T-helper 9 cell (primary cell): ENCODE results near the gene HS1BP3.

Experiments used
- DNase-seq: peaks from one replicate; pipeline ENCODE4 v3.0.0-alpha.2; 2020
- total RNA-seq, 2 donors: gene quantifications; one replicate each; lab custom pipeline; 2026; lab: John Stamatoyannopoulos, UW

Gene HS1BP3, protein sequence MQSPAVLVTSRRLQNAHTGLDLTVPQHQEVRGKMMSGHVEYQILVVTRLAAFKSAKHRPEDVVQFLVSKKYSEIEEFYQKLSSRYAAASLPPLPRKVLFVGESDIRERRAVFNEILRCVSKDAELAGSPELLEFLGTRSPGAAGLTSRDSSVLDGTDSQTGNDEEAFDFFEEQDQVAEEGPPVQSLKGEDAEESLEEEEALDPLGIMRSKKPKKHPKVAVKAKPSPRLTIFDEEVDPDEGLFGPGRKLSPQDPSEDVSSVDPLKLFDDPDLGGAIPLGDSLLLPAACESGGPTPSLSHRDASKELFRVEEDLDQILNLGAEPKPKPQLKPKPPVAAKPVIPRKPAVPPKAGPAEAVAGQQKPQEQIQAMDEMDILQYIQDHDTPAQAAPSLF
- total RNA-seq = 16.9 to 31.2 reads per million in 2 donors

DNA sequence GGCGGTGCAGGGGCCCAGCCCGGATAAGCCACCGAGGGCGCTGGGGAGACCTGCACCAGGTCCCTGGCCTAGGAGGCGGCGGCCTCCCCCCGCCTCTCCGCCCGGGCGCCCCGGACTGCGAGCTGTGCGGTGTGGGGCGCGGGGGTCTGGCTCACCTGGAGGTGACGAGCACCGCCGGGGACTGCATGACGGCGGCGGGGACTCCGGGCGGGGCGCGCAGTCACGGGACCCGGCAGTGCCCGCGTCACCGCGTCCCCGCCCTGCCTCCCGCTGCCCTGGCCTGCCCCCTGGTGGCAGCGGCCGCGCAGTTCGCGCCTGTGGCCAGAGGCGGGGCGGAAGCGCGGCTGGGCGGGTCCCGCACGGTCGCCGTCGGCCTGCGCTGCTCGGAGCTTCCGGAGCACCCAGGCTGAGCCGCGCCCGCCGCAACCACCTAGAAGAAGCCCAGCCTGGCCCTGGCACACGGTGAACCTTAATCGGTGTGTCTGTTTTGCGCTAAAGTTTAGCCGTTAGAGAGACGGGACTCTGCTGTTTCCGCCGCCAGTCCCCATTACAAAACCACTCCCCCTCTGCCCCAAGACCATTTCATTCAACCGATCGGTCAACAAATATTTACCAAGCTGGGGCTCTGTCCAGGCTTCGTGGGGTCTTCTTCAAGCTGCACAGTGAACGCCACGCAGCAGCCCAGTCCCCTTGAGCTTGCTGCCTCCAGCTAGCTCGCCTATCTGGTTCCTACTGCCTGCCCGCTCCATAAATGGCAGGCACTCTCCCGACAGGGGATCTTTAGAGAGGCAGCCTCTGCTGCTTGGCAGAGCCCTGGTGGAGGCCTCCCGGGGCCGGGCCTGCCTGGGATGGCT, at the start of gene HS1BP3:
Gene HS1BP3 (minus strand): TSS at position 222 of the 854 bp plus-strand sequence. CDS start 35 bp downstream, at position 187.
- DNase-seq = peak; percentile 86

DNA sequence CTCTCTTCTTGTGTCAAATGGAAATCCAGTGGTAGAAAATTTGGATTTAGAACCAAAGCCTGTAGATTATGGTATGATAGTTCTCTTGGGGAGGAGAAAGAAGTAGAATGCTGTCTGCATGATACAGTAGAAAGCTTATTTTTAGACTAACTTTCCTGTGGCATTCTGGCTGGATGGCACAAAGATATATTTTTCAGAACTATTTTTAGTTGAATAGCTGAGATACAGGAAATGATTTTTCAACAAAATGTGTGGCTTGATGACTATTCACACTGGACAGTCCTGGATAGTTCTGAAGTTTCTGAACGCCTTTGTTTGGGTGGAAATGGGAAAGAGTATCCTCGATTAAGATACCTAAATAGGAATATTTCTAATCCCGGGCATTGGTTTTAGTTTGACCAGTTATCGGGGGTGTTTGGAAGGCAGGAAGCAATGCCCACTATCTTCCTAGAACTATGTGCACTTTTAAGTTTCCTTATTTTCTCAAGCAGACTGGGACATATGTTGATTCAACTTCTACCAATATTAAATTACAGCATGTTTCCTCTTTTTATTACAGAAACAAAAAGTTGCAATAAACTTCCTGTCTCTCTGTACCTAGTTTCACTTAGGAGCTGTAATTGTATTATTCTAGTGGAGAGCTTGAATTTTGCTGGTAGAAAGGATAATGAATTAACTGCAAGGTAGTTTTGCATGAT, 48.2 kb upstream of the HS1BP3 start:
- no peak for DNase-seq

DNA sequence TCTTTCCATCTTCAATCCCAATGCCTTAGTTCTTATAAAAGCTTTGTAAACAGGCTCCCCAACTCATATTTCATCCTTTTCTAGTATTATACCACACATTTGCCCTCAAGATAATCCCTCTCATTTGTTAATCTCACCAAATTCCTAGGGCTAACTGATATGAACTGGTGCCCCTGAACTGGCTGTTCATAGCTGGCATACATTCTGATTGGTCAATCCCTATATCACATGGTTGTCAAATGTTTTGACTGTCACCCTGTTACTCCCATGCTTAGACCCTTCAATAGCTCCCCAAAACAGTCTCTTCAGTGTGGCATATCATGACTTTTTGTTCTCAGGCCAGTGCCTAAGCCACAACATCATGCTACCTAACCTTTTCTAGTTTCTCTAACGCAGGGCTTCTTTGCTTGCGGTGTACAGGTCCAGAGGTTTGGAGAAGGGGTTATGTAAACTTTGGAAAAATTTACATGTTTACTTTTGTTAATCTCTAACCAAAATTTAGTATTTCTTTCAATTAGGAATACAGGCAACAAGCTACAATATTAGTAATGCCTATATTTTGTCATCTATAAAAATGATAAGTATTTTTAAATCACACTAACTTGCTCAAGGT, 46.5 kb upstream of the HS1BP3 start:
- DNase-seq = no peak

DNA sequence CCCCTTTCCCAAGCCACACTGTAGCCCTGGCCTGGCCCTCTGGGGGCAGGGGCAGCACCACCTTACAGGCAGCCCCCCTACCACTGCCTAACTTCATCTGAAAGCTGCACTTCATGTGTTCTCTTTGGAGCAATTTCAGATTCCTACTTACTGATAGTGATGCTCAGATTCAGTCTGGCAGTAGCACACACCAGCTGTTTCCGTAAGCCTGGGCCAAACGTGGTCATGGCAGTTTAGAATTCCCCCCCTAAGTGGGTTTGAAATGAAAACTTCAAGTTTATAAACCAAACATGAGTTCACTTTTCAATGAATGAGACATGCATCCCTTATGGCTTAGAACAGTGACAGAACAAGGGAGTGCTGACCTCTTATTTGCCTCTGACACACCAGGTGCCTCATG, 45.5 kb upstream of the HS1BP3 start:
- no peak for DNase-seq

DNA sequence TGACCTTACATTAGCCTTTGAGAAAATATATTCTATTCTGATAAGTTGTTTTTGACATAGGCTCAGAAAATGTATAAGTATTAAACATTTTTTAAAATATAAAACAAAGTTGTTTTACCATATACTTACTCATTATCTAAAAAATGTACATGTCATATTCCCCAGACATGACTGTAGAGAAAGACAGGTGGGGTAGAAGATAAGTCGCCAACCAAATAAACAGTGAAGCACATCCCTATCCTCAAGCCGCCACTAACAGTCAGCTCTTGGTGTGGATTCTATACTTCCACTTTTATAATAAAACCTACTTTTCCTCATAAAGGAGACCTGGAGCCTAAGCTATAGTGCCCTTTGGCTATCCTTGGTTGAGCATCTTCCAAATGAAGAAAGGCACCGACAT, 42.4 kb upstream of the HS1BP3 start:
- no peak for DNase-seq

DNA sequence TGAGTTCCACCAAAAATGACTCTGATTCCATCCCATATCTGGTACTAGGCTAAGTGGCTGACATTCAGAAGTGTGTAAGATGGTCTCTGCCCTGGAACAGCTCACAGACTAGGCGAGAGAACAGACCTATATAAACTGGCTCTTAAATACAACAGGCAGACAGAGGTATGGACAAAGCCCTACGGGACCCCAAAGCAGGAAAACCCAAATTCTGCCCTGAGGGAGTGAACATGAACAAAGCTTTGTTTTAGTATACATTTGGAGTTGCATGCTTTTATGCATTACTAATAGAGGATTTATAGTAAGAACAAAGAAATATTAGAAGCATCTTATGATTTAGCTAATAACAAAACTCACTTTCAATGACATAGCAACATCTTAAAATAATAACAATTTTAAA, 41.2 kb upstream of the HS1BP3 start:
- DNase-seq = no peak

DNA sequence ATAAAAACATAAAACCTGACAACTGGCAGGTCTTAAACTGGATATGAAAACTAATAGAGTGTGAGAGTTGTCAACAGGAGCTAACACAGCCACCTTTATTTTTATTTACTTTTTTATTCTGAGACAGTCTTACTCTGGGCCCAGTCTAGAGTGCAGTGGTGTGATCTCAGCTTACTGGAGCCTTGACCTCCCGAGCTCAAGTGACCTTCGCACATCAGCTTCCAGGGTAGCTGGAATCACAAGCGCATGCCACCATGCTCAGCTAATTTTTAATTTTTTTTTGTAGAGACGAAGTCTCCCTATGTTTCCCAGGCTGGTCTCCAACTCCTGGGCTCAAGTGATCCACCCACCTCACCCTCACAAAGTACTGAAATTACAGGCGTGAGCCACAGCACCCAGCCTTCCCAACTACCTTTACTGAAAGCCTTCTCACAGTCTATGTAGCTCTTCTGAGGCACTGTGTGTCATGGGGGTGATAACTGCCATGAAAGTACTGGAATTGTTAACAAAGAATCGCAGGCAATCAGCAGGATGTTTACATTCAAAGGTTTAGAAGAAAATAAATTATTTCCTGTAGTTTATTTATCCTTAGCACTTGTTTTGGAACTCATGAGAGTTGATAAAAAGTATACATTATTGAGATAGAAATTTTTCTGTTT, 40.3 kb upstream of the HS1BP3 start:
- no peak for DNase-seq

DNA sequence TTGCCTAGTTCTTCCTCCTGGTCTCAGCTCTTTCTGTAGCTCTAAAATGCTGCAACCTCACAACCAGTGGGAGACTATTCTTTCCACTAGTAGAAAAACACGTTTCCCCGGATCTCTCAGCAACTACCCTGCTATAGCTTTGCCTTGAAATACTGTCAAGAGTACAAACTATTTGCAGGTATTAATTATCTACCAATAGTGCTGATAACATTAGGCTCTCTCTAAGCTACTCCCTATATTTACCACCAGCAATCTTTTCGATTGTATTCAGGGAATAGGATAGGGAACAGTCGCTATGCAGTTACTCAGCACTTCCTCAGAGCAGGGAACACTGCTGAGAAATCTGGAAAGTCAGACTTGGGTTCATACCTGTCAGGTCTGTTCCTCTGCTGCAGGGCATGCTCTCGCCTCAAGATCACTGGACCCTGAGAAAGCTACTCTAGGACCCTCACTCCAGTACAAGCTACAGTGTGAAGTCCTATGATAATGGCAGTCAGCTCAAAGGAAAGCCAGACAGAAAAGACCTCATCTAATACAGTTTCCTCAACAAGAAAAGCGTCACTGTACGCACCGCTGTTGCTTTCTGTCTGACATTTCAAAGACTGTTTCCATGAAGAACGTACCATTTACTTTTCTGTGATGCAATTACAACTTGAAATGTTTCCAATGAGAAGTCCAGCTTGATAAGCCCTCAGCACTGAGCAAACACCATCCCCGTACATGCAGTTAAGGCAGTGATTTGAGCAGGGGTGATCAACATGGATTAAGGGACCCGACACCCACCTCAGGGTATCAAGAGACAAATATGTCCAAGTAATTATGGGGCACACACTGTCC, 38.7 kb upstream of the HS1BP3 start:
- no peak for DNase-seq

DNA sequence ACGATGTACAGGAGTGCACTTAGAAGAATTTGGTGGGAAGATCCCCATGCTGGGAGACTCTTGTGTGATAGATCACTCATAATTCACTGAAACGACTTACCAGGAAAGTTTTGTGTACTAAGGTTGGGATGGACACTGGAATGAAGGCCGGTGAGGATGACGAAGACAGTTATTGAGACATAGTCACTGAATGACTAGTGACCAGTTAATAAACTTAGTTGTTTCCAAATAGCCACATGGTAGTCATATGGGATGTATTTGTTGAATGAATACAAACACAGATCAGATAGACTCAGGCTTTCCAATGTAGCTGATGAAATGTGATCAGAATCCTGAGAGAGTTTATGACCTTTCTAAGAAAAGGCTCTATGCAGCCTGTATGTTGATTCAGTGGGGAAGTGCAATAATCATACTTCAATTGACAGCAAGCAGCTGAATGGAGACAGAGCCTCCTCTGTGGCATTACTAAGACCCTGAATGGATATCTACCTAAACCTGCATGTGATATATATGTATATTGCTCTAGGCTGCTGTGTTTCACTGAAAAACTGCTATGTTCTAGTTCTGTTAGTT, 36.4 kb upstream of the HS1BP3 start:
- DNase-seq = no peak

DNA sequence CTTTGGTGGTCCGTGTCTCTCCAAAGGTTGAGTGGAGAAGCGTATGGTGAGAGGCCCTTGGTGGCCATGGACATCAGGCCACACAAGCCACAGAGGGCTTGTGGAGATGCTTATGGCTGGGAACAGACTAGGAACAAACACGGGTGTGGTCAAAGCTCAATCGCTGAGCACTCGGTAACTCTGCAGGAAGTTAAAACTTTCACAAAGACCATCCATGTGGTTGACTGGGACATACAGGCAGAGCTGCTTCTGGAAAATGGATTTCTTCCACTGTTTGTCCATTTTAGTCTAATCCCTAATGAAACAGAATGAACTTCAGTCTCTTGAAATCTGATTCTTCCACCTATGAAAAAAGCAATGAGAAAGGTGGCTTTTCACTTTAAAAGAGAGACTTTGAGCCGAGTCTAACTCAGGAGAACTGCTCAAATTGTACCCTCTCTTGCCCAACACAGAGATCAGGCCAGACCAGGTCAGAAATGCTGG, 33.7 kb upstream of the HS1BP3 start:
- no peak for DNase-seq

DNA sequence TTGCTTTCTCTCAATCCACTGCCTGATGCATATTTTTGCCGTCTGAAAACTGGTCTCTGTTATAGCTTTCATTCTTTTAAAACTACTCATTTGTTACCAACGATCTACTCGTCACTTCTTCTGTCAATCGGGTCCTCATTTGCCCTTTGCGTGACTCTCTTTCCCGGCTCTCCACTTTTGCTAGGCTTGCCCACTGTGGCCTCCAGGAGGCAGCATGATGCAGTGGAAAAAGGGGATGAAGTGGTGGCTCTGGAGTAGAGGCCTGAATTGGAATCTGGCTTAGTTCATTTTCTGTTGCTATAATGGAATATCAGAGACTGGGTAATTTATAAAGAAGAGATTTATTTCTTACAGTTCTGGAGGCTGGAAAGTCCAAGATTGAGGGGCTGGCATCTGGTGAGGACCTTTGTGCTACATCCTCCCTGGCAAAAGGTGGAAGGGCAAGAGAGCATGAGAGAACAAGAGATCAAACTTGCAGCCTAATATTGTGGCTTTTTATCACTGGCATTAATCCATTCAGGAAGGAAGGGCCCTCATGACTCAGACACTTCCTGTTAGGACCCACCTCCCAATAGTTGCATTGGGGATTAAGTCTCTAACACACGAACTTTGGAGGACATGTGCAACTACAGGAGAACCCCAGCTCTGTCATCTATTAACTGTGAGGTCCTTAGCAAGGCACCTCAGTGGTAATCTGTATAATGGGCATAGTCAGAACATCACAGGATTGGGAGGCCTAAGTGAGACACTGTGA, 31.4 kb upstream of the HS1BP3 start:
- no peak for DNase-seq

DNA sequence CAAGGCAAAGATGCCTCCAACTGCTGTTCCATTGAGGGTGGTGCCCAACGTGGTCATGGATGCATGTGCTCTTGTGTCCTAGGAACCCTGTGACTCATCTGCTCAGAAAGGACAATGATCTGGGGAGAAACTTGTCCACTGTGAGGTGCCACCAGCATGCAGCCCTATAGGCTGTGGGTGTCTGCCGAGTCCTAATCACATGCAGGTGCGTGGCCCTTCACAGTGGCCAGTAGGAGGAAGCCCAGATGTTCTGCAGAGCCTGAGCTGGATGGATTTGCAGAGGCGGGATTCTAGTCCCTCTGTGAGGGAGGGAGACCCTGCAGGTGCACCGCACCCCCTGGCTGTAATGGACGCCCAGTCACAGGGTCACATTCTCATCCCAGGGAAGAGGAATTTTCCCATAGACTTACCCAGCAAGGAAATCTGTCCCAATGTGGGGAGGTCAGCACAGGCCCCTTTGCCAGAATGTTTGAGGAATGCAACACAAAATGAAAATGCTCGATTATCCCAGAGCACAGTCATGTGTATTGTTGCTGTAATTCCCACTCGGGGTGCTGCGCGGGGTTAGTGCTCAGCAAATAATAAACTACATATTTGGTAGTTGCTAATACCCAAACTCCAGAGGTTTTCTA, 30.0 kb upstream of the HS1BP3 start:
- DNase-seq = no peak

DNA sequence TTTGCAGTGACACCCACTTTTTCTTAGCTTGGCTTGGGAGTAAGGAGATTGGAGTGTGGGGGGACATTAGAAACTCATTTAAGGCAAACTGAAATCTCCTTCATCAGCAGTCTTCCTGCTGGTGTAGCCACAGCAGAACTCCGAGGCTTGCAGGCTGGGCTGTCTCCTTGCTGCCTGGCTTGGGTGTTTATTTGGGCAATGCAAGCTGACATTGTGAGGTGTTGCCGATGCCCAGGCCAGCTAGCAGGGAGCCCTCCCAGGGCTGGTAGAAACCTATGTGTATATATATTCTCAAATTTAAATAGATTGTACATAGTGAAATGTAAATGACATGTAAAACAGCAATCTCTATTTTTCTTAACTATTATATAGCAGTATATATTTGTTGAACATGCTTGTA, 27.9 kb upstream of the HS1BP3 start:
- no peak for DNase-seq

DNA sequence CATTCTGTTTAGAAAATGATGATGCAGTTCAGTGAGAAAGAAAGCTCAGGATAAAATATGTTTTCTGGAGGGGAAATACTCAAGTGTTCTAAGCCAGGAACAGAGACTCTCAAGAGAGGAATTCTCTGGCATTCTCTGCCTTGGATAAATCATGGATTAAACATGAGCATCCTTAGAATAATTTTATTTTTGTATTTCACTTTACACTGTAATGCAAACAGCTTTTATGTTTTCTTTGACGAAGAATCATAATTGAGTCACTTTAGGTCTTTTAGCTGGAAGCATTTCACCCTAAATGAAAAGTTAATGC, 27.1 kb upstream of the HS1BP3 start:
- no peak for DNase-seq

DNA sequence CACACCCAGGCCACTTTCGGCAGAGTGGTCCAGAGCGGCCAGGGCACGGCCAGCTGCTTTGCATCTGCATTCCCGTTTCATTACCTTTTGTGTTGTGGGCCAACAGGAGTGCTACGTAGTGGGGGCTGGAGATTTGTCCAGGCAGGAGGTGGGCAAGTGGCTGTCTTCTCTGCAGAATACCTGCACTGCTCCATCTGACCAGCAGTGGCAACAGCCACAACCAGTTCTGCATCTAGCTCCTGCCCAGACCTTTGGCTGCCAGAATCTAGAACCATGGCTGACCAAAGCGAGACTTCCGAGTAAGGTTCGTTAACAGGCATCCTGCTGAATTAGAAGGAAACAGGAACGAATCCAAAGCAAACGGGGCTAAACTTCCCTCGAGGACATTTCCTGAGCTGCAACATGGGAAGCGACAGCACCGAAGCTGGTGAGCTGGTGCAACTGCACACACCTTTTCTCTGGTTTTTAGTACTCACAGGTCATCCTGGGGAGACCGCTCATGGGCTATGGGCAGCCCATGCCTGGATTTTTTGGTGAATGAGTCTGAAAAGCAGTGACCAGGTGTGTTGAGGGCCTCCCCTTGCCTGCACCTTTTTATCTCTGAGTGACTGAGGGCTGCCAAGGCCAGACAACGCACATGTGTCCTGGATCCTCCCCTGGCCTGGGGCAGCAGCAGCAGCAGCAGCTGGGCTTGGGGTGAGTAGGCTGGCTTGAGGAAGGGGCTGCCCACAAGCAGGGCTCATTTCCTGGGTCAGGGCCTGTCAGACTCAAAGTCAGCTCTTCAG, 26.6 kb upstream of the HS1BP3 start:
- no peak for DNase-seq

DNA sequence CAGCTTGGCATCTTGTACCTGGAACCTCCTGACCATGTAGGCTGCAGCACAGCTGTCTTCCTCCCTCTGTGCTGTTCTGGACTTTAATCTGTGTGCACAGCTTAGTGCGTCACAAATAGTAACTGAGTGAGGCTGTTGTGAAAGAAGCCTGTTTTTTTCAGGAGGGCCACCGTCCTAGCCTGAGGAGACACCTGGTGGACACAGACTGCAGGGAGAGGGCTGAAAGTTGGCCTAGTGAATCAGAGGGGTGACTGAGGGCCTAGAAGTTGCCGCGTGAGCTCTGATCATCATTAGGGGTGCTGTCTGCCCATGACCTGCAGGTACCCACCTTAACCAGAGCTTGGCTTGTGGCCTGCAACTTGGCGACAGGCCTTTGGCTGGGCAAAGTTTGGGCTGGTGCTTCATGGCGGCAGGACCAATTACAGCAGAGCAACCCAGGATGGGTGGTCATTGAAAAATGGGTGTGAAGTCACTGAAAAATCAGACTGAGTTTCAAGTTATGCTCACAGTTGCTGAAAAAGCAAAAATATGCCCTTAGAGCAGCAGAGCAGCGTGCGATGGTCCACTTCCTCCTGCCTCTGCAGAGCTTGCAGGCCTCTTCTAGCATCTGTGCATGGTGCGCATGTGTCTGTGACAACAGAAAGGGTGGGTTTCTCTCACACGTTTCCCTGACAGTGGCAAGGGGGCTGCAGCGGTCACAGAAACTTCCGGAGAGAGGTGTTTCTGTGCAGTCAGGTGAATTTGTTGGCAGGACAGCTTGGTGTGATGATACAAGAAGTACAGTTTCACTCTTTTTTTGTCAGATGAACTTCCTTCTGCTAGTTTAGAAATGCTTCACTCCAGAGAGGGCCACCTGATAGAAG, 25.7 kb upstream of the HS1BP3 start:
- no peak for DNase-seq

DNA sequence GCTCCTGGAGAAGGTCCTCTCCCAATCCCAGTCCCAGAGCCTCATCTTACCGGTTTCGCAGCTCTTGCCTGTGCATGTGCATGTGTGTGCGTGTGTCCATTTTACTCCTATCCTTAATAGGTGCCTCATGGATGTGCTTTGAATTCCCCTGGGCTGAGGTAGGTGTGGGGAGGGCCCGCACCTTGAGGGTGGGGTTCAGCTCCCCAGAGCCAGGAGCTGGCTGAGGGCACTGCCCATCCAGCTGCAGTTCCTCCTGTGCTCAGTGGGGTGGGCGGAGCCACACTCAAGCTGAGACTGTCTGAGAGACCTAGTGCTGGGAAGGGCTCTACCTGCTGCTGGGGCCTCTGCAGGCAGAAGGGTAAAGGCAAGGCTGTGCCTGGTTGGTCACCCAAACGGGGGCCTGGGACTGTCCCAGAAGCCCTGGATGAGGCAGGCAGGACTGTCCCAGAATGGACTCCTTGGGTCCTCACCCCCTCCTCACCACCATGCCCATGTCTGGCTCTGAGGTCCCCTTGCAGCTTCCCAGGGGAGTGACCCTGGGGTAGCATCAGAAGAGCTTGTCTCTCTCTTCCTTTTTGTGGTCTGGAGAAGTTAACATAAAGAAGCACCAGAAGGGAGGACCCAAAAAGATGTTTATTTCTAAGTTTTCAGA, 24.9 kb upstream of the HS1BP3 start:
- no peak for DNase-seq
